Activated CD8-positive, alpha-beta memory T cell treated with anti-CD3 and anti-CD28 coated beads, Interleukin-2, amount 50 U/mL, for 1 hour (primary cell): ENCODE data around the gene DPT.

Experiments
- DNase-seq: peaks from one replicate; pipeline ENCODE4 v3.0.0-alpha.2; 2020; ENCODE audit errors: extremely low read depth

DPT gene

DNA sequence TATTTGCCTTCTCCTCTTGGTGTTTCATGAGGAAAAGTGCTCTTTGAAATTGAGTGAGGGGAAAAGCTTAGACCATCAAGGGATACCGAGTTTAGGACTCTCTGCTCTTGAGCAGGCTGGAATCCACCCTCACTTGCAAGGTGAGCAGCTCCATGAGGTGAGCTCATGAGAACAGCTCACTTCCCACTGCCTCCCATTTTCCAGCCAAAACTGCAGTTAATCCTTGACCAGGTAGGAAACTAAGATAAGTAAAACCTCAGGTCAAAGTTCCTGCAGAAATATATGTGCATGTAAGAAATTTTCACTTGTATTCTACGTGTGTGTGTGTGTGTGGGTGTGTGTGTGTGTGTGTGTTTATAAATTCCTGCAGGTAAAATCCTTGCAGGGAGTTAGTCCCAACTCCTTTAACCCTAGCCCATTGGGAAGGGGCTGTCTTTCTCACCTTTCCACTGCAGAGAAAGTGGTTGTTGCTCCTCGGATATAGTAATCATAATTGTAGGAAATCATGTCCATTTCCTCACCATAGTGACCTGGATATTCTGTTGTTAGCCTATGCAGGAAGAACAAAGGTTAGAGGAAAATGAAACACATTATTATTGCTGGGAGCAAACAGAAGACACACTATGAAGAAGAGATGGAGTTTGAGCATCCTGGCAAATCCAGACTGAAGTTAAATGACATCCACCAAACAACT, 28.3 kb downstream of the DPT start:
- no peak for DNase-seq

GRCh38 chr1:168698453-168698852, 30.6 kb downstream of the DPT start:
- no peak for DNase-seq

- no peak for DNase-seq
Measured at GRCh38 chr1:168697356-168698126, 31.5 kb downstream of the DPT start.

GRCh38 chr1:168696125-168696760, 32.8 kb downstream of the DPT start:
- no peak for DNase-seq

DNA sequence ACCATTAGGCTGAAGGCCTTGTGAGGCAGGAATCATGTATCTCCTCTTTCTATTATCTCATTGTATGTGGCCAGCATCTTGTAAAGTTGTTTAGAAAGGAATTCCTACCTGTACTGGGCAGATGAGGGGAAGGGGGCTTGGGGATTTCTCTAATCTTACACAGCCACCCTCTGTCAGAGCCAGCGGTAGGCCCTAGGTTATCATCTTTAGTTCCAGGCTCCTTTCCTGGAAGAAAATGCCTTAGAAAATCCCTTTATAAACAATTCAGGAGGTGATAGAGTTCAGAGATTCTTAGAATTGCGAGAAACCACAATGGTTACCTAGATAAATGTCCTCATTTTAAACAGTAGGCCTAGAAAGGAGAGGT, 35.2 kb downstream of the DPT start:
- DNase-seq, result no peak

DNA sequence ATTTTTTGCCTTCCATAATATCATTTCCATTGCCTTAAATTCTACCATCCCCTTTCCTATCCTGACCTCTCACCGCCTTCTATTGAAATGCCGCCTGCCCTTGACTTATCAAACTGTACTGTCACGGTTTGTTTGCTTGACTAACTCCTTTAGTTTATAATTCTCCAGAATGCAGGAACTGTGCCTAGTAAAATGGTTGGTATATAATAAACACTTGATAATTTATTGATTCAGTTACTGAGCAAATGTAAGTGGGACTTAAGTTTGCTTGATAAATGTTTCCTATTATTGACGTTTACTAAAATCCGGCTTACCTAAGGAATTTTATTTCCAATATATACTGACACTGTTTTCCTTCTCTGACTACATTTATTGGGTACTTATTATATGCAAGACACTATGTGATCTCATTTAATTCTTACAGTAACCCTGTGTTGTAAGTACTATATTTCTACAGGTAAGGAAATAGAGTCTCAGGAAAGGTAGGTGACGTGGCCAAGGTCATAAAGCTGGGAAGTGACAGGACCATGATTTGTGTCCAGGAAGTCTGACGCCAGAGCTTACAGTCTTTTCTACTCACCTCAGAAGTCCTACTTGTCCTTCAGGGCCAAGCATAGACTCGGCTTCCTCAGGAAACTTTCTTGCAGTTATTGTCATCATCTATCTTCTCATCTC, 35.7 kb downstream of the DPT start:
- DNase-seq, result no peak

DNA sequence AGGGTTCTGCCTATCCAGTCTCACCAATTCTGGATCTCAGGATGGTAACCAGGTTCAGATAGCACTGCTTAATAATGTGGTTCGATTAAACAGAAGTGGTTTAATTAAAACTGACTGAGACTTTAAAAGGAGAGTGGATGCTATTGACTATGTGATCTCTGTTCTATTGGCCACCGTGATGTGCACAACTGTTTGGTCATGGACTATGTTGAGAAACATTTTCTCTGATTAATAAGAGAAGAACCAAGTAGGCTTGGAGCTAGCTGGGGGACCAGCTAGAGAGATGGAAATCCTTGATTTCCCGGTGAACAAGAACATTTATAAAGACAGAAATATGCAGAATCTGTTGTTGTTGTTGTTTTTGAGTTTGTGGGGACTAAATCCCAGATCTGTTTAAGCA, 36.5 kb downstream of the DPT start:
- DNase-seq, result no peak

DNA sequence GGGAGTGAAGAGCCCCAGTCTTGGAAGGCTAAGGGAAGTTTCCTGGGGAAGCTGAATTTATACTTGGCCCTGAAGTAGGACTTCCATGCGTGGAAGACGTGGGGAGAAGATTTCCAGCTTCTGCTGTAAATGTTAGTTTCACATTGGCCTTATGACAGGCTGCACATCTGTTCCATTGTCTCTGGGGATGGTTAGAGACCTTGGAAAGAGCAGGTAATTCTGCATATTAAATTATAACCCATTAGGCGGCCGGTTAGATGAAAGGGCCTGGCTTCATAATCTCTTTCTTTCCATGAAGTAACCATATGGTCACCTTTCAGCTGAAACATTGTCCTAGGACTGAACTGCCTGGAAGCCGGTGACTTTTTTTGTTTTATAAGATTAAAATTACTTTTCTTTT, 37.5 kb downstream of the DPT start:
- no peak for DNase-seq

GRCh38 chr1:168689726-168690602, 39.0 kb downstream of the DPT start:
- DNase-seq, result no peak

GRCh38 chr1:168689327-168689657, 39.7 kb downstream of the DPT start:
- no peak for DNase-seq

- DNase-seq, result no peak
Measured at GRCh38 chr1:168688644-168689326, 40.2 kb downstream of the DPT start.

- no peak for DNase-seq
Measured at GRCh38 chr1:168687816-168688215, 41.2 kb downstream of the DPT start.

GRCh38 chr1:168686666-168687065, 42.3 kb downstream of the DPT start:
- DNase-seq, result no peak

GRCh38 chr1:168683871-168684270, 45.1 kb downstream of the DPT start:
- no peak for DNase-seq

- no peak for DNase-seq
Measured at GRCh38 chr1:168676861-168677260, 52.1 kb downstream of the DPT start.

DNA sequence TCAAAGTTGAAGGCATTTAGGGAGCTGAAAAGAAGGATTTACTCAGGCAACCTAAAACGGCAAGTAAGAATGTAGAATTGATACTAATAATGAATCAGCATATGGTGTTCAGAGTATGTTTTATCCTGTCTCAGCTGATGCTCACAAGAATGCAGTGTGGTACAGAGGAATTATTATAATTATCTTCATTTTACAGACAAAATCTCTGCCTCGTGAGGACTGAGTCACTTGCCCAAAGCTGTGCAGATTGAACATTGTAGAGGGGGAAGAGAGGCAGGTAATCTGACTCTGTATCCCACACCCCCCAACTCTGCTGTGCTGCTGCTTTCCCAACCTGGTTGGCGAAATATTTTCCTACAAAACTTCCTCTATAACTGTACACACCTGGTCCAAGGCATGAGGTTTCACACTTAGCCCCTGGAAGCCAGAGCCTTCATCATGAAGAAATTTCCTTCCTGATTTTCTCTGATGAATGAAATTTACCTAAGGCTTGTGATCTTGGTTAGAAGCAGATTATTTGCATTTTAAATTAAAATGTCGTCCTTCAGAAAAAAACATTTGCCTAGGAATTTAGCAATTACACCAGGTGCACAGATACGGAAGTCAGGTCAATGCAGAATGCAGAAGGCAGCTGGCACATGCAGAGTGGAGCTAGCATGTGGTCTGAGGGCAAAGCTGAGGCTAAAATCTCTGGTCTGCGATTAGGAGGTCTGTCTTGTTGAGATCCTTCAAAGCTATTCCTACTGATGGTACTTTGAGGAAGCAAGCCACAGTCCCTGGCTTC, 52.8 kb downstream of the DPT start:
- no peak for DNase-seq

DNA sequence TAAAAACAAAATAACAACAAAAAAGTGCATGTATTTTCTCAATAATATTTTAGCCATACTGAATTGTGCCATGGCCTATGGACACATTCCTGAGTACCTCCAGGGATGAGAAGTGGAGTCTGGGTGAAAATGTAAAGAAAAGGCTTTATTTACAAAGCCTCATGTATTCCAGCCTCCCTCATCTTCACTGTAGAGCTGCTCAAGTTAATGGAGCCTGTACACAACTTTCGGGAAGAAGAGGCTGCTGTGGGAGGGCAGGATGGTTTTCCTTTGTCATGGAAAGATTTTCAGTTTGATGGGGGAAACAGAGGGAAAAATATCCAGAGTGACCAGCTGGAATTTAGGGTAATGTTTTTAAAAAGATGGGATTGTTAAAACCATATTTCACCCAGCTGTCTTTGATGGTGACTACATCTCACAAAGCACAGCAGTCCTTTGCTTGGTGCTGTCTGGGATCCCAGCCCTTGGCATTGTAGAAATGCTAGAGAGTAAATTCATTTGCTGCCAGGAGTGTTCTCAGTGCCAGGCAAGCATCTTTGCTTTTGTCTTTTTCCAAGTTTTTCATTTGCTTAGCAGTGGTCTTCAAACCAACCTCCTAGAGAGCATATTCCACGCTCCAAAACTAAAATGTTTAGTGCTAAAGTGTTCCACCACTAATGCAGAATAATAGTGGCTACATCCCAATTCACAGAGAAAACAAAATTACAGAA, 54.9 kb downstream of the DPT start:
- DNase-seq, result no peak

DNA sequence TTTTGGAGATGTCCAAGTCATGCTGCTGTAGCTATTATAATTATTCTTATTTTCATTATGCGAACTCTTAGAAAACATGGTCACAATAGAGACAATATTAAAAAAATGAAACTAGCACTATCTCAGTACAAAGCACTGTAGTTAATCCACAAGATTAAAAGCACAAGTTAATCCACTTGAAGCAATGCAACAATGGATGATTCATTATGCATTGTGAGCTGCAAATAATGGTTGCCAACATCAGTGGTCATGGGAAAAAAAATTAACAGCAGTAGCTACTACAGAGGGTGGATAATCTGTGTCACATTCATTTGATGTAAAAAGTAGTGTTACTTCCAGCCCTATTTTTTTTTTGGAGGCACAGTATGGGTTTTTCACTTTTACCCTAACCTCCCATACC, 56.7 kb downstream of the DPT start:
- no peak for DNase-seq

- no peak for DNase-seq
Measured at GRCh38 chr1:168671782-168672181, 57.2 kb downstream of the DPT start.

DNA sequence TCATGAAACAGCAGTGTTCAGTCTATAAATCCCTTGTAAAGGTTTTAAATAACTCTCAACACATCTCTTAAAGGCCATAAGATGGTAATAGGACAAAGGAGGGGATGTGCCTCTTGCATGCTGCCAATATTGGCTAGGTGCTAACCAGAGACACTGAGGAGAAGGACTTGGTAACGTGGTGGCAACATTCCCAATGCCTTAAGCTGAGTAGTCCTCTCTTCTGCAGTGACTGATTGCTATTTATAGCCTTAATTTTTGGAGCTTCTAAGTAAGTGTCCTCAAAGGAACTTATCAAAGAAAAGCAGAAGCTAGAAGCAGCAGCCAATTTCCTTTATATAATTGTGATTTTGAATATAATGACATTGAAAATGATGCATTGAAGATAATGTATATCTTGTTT, 63.0 kb downstream of the DPT start:
- DNase-seq, result no peak
